Prostate gland (tissue), 2 donors: ENCODE results near the gene PTN.

Experiments
- POLR2AphosphoS5 ChIP-seq: sonication (generic); formaldehyde crosslinking; IDR thresholded peaks from one replicate; pipeline ENCODE4 v1.6.1; 2017; ENCODE audit warnings: antibody characterized with exemption
- TF ChIP-seq, protein P1 (sequence below), 4 experiments: fragments of 200-600 bp in 2 of 4; fragments of 450-650 bp in 2 of 4; sonication (generic) in 2 of 4; IDR thresholded peaks; 1 replicate in 3 of 4; 2 replicates in 1 of 4; pipeline ENCODE4 v1.5.1; 2016 to 2019; ENCODE audit warnings: antibody characterized with exemption in 4 of 4, mild to moderate bottlenecking in 2 of 4, moderate library complexity in 2 of 4

DNA sequence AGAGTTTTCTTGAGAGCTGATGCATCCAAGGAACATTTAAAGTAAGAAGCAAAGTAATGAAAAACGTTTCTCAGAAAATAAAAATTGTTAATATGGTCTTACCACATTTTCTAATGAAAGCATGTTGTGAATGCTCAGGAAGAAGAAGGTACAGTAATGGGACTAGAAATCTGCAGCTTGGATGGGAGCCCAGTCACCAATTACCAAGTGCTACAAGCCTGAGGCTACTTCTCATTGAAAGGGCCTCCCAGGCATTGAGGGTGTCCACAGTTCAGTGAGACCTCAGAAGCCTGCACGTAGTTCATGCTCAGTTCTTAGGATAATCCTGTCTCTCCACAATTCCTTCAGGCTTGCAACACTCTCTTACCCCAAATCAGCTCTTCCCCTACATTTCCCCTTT, 17.6 kb downstream of the PTN start:
- TF ChIP-seq, protein P1, sequence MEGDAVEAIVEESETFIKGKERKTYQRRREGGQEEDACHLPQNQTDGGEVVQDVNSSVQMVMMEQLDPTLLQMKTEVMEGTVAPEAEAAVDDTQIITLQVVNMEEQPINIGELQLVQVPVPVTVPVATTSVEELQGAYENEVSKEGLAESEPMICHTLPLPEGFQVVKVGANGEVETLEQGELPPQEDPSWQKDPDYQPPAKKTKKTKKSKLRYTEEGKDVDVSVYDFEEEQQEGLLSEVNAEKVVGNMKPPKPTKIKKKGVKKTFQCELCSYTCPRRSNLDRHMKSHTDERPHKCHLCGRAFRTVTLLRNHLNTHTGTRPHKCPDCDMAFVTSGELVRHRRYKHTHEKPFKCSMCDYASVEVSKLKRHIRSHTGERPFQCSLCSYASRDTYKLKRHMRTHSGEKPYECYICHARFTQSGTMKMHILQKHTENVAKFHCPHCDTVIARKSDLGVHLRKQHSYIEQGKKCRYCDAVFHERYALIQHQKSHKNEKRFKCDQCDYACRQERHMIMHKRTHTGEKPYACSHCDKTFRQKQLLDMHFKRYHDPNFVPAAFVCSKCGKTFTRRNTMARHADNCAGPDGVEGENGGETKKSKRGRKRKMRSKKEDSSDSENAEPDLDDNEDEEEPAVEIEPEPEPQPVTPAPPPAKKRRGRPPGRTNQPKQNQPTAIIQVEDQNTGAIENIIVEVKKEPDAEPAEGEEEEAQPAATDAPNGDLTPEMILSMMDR (IDR thresholded peaks at IDR 0.05), result no peak
- no peak for TF ChIP-seq POLR2AphosphoS5
